GM21447 (cell line): ENCODE measurements around the gene OSBPL3.

Experiments used
- ATAC-seq: cut with Tn5 transposase; IDR thresholded peaks from one replicate; pipeline ENCODE4 v1.9.1; 2021; ENCODE audit not compliant: unreplicated experiment

Gene OSBPL3

GRCh38 chr7:24980534-24981170, 674 bp upstream of the OSBPL3 start:
- peak; percentile 15 for ATAC-seq

DNA sequence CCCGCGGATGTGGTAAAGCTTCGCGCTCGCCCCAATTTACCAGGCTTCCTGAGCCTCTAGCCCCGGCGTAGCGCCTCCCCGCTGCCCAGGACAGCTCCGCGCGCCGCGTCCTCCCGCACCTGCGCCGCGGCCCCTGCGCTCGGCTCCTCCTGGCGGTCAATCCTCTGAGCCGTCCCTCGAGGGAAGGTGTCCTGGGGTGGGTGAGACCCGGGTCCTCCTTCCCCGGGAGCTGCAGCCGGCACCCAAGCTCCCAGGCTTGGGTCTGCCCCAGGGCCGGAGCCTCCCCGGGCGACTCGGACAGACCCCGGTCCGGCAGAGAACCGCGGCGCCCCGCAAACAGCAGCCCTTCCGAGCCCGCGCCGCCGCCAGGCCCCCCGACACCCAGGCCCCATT, 512 bp downstream of the OSBPL3 start:
- ATAC-seq = peak; percentile 46

DNA sequence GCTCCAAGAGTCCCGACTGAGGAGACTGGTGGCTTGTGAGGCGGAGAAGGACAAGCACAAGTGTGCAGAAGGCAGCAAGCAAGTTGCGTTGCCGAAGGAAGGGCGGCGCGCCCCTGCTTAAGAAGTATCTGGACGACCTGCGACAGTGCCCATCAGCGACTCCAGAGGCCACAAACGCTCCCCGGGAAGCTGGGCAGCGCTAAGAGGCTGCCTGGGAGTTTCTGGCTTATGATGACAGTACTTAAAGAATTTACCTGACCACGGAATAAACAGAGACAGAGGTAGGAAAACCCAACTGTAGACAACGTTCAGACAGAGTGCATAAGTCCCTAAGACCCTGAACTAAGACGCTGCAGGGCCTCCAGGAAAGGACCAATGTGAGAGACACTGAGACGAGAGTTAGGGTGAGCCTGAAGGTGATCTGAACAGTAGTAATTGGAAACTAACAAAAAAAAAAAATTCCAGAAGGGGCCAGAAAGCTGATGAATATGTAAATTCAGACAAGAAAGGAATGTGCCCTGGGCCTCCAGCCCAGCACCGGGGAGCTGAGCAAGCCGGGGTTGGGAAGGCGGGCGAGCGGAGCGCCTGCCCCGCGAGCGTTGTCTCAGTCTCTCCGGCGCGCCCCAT, 1.0 kb downstream of the OSBPL3 start:
- ATAC-seq = no peak

GRCh38 chr7:24975644-24976260, 4.2 kb downstream of the OSBPL3 start:
- ATAC-seq = no peak

DNA sequence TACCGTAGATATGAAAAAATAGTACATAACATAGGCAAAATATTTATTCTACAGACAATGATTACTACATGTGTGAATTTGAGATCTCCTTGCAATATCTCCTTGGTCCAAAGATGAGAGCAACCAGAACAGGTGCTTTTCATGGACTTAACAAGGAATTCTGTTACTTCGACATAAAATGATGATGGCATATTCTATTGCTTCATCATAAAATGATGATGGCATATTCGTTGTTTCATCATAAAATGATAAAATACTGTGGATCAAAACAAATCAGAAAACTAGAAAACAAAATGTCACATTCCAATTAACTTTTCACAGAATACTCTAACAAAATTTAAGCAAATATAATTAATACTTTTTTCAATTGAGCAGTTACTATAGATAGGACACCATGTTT, 4.8 kb downstream of the OSBPL3 start:
- no peak for ATAC-seq

GRCh38 chr7:24974026-24974832, 5.7 kb downstream of the OSBPL3 start:
- no peak for ATAC-seq

DNA sequence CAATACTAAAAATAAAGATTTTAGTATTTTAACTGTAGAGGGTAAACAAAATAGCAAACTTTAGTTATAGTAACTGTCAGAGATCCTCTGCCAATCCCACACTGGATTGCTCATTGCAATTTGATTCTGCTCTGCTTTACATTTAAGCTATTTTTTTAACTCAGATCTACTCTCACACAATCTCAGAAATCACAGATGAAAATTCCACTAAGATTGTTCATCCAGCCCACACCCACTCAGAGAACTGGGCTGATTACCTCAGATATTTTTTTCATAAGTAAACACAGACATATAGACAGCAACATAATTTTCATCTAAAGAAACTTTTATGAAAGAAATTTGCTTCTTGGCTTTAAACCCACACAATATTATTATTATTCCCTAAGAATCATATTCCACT, 7.0 kb downstream of the OSBPL3 start:
- ATAC-seq = no peak

- ATAC-seq = no peak
Observed at GRCh38 chr7:24972166-24972477, 7.9 kb downstream of the OSBPL3 start.

DNA sequence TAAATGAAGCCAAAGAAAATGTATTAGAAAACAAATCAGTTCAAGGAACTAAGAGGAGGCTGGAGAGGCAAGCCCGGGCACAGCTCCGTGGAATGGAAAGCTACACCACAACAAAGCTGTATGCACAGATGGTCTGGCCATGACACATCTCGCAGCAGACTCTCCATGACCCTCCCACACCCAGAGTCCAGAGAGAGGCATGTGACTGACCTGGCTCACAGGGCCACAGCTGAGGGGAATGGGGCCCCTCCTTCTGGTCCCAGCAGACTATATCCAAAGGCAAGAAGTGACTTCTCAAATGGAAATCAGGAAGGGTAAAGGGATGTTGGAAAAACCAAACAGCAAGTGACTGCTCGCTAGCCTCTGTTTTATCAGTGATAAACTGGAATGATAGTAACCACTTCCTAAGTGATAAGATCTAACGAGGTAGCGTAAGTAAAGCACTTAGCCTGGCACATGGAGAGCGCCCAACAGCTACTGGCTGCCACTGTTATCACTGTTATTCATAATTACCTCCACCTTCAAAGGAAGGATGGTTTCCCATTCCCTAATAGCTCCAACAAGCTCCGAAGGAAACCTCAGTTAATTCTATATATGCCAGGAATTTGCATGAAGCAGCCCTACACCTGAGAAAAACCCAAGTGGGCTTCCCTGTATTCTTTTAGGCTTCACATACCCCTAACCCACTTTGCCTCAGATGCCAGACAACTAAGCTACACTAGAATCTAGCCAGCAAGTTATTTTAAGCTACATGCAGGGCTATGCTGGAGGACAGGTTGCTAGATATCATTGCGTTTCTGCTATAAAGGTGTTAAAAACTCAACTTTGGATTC, 8.4 kb downstream of the OSBPL3 start:
- no peak for ATAC-seq

GRCh38 chr7:24970676-24971075, 9.3 kb downstream of the OSBPL3 start:
- ATAC-seq = no peak

GRCh38 chr7:24968165-24968564, 11.8 kb downstream of the OSBPL3 start:
- no peak for ATAC-seq

- ATAC-seq = no peak
Observed at GRCh38 chr7:24967696-24968095, 12.3 kb downstream of the OSBPL3 start.

- ATAC-seq = no peak
Observed at GRCh38 chr7:24966802-24967201, 13.2 kb downstream of the OSBPL3 start.

DNA sequence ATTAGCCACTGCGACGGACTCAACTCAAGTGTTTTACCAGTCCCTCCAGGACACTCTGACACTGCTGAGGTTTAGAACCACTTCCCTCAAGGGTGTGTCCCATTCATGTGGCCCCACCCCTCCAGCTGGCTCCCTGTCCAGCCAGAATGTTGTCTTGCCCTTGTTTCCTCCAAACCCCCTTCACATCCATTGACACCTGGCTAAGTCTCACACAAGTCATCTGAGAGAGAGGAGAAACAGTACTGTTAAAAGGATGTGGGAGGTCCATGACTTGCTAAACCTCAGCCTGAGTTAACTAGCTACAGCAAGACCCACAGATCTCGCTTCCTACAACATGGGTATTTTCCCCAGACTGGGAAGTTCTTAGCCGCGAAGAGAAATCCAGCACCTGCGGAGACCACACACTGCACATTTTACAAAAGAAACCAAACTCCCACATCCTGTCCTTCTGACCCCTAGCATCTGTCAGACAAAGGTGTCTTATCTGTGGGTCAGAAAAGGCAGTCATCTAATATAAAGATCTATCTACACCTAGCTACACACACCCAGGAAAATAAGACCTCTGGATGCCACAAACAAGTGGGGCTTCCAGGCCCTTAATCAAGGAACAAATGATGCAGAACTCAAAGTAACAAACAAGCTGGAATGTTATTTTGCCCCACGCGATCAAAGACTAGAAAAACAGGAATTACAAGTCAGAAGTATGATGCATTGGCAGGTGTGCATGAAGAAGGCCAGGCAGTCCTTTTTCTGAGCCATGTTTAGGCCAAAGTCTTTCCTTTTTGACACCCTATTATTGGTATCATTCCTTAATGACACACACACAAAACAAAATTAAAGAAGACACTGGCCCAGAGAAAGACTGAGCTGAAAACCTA, 13.9 kb downstream of the OSBPL3 start:
- peak; percentile 87 for ATAC-seq

DNA sequence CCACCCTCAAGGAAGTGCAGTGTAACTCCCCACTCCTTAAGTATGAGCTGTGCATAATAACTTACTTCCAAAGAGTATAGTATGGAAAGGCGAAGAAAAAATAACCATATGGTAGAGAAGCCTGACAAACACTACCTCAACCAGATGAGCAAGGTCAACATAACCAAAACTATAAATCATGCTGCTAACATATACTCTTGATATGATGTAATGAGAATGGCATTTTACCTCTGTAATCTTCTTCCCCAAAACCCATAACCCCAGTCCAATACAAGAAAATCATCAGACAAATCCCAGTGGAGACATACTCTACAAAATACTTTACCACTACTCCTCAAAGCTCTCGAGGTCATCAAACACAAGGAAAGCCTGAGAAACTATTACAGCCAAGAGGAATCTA, 15.8 kb downstream of the OSBPL3 start:
- no peak for ATAC-seq

- ATAC-seq = no peak
Observed at GRCh38 chr7:24963218-24963617, 16.8 kb downstream of the OSBPL3 start.

GRCh38 chr7:24962418-24962962, 17.5 kb downstream of the OSBPL3 start:
- no peak for ATAC-seq

DNA sequence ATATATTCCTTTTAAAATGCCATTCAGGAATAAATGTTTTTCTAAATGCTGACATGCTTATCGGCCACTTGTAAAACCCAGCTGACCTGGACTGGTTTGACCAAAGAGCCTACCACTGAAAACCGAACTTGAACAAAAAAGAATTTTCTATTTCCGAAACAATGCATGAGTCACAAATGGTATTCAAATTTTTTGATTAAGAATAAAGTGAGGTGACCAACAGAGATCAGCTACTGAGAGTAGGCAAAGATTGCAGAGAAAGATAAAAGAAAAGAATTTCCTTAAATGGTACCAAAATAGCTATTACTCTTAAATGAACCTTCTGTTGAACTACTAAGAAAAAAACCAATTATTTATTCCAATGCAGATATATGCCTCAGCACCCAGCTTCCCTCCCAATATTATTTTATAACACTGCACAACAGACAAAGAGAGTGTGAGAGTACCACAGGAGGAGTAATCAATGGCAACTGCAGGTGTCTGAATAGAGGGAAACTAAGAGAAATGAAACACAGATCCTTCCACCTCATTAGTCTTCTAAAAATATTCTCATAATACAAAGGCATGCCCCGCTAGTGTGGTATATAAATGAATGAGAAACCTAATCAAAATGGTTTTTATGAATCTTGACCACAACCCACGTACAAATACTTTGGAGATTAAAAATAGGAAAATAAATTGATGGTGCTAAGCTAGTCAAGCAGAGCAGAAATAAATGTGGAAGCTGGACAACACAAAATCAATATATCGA, 20.1 kb downstream of the OSBPL3 start:
- no peak for ATAC-seq

- no peak for ATAC-seq
Observed at GRCh38 chr7:24958399-24958798, 21.6 kb downstream of the OSBPL3 start.
